ENCODE data around the gene FGF3. TPM values are rescaled to one million over a fixed set of nuclear protein-coding genes. Genes with fewer than 3 reads are reported as not detected.

Gene FGF3
- not detected for total RNA-seq (ENCODE audit: unreplicated experiment)
- long read RNA-seq, result 0 reads

GRCh38 chr11:69818603-69819441 lies at the start of gene FGF3:
TSS of gene FGF3 (minus strand) at chr11:69819416. CDS start at chr11:69818933, 483 bp downstream.
- Mint-ChIP-seq H3K27ac (ENCODE audit: unreplicated experiment) (no peak within 1 kb of the TSS), H3K36me3 (ENCODE audit: low read depth, unreplicated experiment) (peaks cover 3% of the 10 kb centered on the region), H3K4me3 (ENCODE audit: unreplicated experiment) (no peak within 1 kb of the TSS), H3K9me3 (ENCODE audit: unreplicated experiment) (no peaks in the 10 kb centered on the region), H3K27me3 (ENCODE audit: unreplicated experiment) (peaks cover 20% of the 10 kb centered on the region), H3K4me1 (ENCODE audit: unreplicated experiment) (no peaks in the 10 kb centered on the region)
- TF ChIP-seq CTCF (IDR thresholded peaks at IDR 0.05; ENCODE audit: unreplicated experiment), result no peak
- no peak for DNase-seq (ENCODE audit: low spot score)

- no peak overlapping the region for H3K27ac Mint-ChIP-seq (ENCODE audit: unreplicated experiment)
- peaks cover 4% of the 10 kb centered on the region for H3K27me3 Mint-ChIP-seq (ENCODE audit: unreplicated experiment)
- H3K9me3 Mint-ChIP-seq (ENCODE audit: unreplicated experiment), result no peaks in the 10 kb centered on the region
- DNase-seq (ENCODE audit: low spot score), result no peak
- no peaks in the 10 kb centered on the region for H3K36me3 Mint-ChIP-seq (ENCODE audit: low read depth, unreplicated experiment)
- no peaks in the 10 kb centered on the region for H3K4me1 Mint-ChIP-seq (ENCODE audit: unreplicated experiment)
- TF ChIP-seq CTCF (IDR thresholded peaks at IDR 0.05; ENCODE audit: unreplicated experiment), result no peak
- H3K4me3 Mint-ChIP-seq (ENCODE audit: unreplicated experiment), result no peak overlapping the region
Measured at GRCh38 chr11:69868871-69869270, 49.7 kb upstream of the FGF3 start.

GRCh38 chr11:69868006-69868810 lies 49.0 kb upstream of the FGF3 start:
- TF ChIP-seq CTCF (IDR thresholded peaks at IDR 0.05; ENCODE audit: unreplicated experiment), result no peak
- DNase-seq (ENCODE audit: low spot score), result no peak

GRCh38 chr11:69867076-69868005 lies 48.1 kb upstream of the FGF3 start:
- no peak for TF ChIP-seq CTCF (IDR thresholded peaks at IDR 0.05; ENCODE audit: unreplicated experiment)
- no peak for DNase-seq (ENCODE audit: low spot score)
- Mint-ChIP-seq H3K4me1 (ENCODE audit: unreplicated experiment) (no peaks in the 10 kb centered on the region), H3K27me3 (ENCODE audit: unreplicated experiment) (peaks cover 6% of the 10 kb centered on the region), H3K36me3 (ENCODE audit: low read depth, unreplicated experiment) (no peaks in the 10 kb centered on the region), H3K27ac (ENCODE audit: unreplicated experiment) (no peak overlapping the region), H3K4me3 (ENCODE audit: unreplicated experiment) (no peak overlapping the region), H3K9me3 (ENCODE audit: unreplicated experiment) (no peaks in the 10 kb centered on the region)

More at GRCh38 chr11:69868006-69868810, 49.0 kb upstream of the FGF3 start:
- Mint-ChIP-seq H3K9me3 (ENCODE audit: unreplicated experiment) (no peaks in the 10 kb centered on the region), H3K36me3 (ENCODE audit: low read depth, unreplicated experiment) (no peaks in the 10 kb centered on the region), H3K27me3 (ENCODE audit: unreplicated experiment) (peaks cover 6% of the 10 kb centered on the region), H3K27ac (ENCODE audit: unreplicated experiment) (no peak overlapping the region), H3K4me3 (ENCODE audit: unreplicated experiment) (no peak overlapping the region), H3K4me1 (ENCODE audit: unreplicated experiment) (no peaks in the 10 kb centered on the region)
